OCI-LY3 (cell line): Measurements from ENCODE around the gene FBXL19.

Experiments used
- EZH2phosphoT487 ChIP-seq: fragments of 200-600 bp; shearing (Covaris generic); IDR thresholded peaks from 2 replicates; pipeline ENCODE4 v1.6.1; 2018; ENCODE audit warnings: antibody characterized with exemption, mixed run types, low read depth
- TF ChIP-seq, protein P1 (sequence below): fragments of 200-600, 300-600 bp; sonication (generic); IDR thresholded peaks from 2 replicates; pipeline ENCODE4 v1.5.1; 2014; ENCODE audit warnings: antibody characterized with exemption, low read length, low read depth

DNA sequence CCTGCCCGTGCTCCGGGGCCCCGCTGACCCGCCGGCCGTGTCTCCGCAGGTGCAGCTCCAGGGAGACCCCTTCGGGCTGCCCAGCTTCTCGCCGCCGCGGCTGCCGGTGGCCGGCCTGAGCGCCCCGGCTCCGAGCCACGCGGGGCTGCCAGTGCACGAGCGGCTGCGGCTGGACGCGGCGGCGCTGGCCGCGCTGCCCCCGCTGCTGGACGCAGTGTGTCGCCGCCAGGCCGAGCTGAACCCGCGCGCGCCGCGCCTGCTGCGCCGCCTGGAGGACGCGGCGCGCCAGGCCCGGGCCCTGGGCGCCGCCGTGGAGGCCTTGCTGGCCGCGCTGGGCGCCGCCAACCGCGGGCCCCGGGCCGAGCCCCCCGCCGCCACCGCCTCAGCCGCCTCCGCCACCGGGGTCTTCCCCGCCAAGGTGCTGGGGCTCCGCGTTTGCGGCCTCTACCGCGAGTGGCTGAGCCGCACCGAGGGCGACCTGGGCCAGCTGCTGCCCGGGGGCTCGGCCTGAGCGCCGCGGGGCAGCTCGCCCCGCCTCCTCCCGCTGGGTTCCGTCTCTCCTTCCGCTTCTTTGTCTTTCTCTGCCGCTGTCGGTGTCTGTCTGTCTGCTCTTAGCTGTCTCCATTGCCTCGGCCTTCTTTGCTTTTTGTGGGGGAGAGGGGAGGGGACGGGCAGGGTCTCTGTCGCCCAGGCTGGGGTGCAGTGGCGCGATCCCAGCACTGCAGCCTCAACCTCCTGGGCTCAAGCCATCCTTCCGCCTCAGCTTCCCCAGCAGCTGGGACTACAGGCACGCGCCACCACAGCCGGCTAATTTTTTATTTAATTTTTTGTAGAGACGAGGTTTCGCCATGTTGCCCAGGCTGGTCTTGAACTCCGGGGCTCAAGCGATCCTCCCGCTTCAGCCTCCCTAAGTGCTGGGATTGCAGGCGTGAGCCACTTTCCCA is 21.1 kb upstream of the FBXL19 start:
- TF ChIP-seq, protein P1, sequence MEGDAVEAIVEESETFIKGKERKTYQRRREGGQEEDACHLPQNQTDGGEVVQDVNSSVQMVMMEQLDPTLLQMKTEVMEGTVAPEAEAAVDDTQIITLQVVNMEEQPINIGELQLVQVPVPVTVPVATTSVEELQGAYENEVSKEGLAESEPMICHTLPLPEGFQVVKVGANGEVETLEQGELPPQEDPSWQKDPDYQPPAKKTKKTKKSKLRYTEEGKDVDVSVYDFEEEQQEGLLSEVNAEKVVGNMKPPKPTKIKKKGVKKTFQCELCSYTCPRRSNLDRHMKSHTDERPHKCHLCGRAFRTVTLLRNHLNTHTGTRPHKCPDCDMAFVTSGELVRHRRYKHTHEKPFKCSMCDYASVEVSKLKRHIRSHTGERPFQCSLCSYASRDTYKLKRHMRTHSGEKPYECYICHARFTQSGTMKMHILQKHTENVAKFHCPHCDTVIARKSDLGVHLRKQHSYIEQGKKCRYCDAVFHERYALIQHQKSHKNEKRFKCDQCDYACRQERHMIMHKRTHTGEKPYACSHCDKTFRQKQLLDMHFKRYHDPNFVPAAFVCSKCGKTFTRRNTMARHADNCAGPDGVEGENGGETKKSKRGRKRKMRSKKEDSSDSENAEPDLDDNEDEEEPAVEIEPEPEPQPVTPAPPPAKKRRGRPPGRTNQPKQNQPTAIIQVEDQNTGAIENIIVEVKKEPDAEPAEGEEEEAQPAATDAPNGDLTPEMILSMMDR: no peak
- no peak for TF ChIP-seq EZH2phosphoT487
